Heart left ventricle (tissue), 16 donors: Measurements from ENCODE around the gene TRIM34. TPM values are rescaled to one million over a fixed set of nuclear protein-coding genes. Genes with fewer than 3 reads are reported as not detected.

Experiments used
- ATAC-seq, 4 donors: fragments of 200-7000 bp; cut with Tn5 transposase; one replicate each; pipeline ENCODE4 v1.9.1; 2020 to 2022; ENCODE audit warnings: moderate library complexity in 4 of 4, mild to moderate bottlenecking in 3 of 4, moderate number of reproducible peaks in 1 of 4
- DNase-seq, 5 donors: peaks; one replicate each; pipeline ENCODE4 v3.0.0-alpha.2; 2020
- H3K27ac ChIP-seq, 12 donors: fragments of 200-600 bp; sonication (generic) in 4 of 12; one replicate each; pipeline versions ENCODE4 v1.5.0 to v1.8.0; 2016 to 2022; ENCODE audit warnings: mild to moderate bottlenecking in 2 of 12
- H3K27me3 ChIP-seq, 9 donors: fragments of 200-600 bp; sonication (generic) in 2 of 9; one replicate each; pipeline versions ENCODE4 v1.5.1 to v1.8.0; 2016 to 2022; ENCODE audit warnings: mild to moderate bottlenecking in 3 of 9
- H3K36me3 ChIP-seq, 9 donors: fragments of 200-600 bp; sonication (generic) in 2 of 9; one replicate each; pipeline versions ENCODE4 v1.5.0 to v1.8.0; 2018 to 2022; ENCODE audit warnings: mild to moderate bottlenecking in 2 of 9
- H3K4me1 ChIP-seq, 12 donors: fragments of 200-600 bp; sonication (generic) in 4 of 12; one replicate each; pipeline versions ENCODE4 v1.5.0 to v1.8.0; 2016 to 2022; ENCODE audit warnings: mild to moderate bottlenecking in 3 of 12
- H3K4me3 ChIP-seq, 12 donors: fragments of 200-600 bp; sonication (generic) in 4 of 12; one replicate each; pipeline versions ENCODE4 v1.5.0 to v1.8.0; 2017 to 2022; ENCODE audit warnings: mild to moderate bottlenecking in 9 of 12, moderate library complexity in 4 of 12
- H3K9me3 ChIP-seq, 12 donors: fragments of 200-600 bp; sonication (generic) in 4 of 12; one replicate each; pipeline versions ENCODE4 v1.5.0 to v1.8.0; 2016 to 2022; ENCODE audit warnings: mild to moderate bottlenecking in 1 of 12
- CTCF ChIP-seq, 12 donors: fragments of 200-600 bp; sonication (generic) in 4 of 12; IDR thresholded peaks; one replicate each; pipeline versions ENCODE4 v1.5.0 to v1.8.0; 2018 to 2022; ENCODE audit warnings: antibody characterized with exemption in 12 of 12, mild to moderate bottlenecking in 5 of 12
- POLR2A ChIP-seq, 2 donors: fragments of 450-650 bp; IDR thresholded peaks; one replicate each; pipeline ENCODE4 v1.6.1; 2017; ENCODE audit warnings: antibody characterized with exemption in 2 of 2, mild to moderate bottlenecking in 2 of 2, moderate library complexity in 2 of 2
- WGBS, 4 donors: extraction: QIAGEN DNeasy Blood & Tissue Kit in 2 of 4; methylation state at CpG; one replicate each; pipeline versions ENCODE4 v1.1.5 to v1.1.7; 2013 to 2018; 5-methylcytosine and 5-hydroxymethylcytosine counted together
- intact Hi-C, 10 donors: fragments of 100-400 bp; cut with DNase I; formaldehyde crosslinking; loops; one replicate each; pipeline versions ENCODE4 v1.11.1 to v1.14.2; 2022
- polyA plus RNA-seq, 2 donors: library from polyadenylated mRNA; stranded (reverse); fragments of 200-250 nt; gene quantifications; one replicate each; pipeline ENCODE4 v1.2.3, GENCODE V29; 2013
- total RNA-seq, 9 donors: library from RNA; depleted of rRNA in 2 of 9; stranded (reverse); fragments of >200 nt in 2 of 9; fragmentation: NEBNext Ultra II Directional in 3 of 9; extraction: Animal tissue kit (Norgen Biotek cat#: 25700) in 3 of 9; gene quantifications; one replicate each; pipeline versions ENCODE4 v1.1.0 to v1.2.4, GENCODE V29; 2016 to 2023
- donor health status: ischemic (EF 13 %, LVEDD 7.1; RV severe dilation, severe dysfunction).
- donor health status: healthy with polysubstance abuse.
- donor health status: DM: no; HTN: yes; CAD: no.
- donor health status: DM: no; HTN: no; CAD: no.
- donor health status: ischemic (EF 25% LVEDD 6.9; RV normal size, moderate dysfunction).
- donor health status: ischemic (EF 25% LVEDD 5.7; RV mildly dilated, moderate dysfunction).
- donor health status: healthy.
- donor health status: DM: yes; HTN: yes; CAD: no.
- donor health status: ischemic (EF 35%, LVEDD 5.7; RV mildly dilated, moderate dysfunction).
- donor health status: nonischemic (EF 11% LVEDD 7.7; RV severe dilation, severe dysfunction).
- donor health status: DM: yes; HTN: yes; CAD: no.
- donor health status: PGD.
- donor health status: ischemic (EF 29% LVEDD 5.4; RV normal size, mild dysfunction).
- donor health status: nonischemic (EF 23%, LVEDD 6.1; RV moderate dilation, normal function).

Gene TRIM34
- total and polyA plus RNA-seq, 11 donors = 0.72 to 9.1 (median 1.6) TPM

GRCh38 chr11:5665051-5665570 is 40.3 kb downstream of the TRIM34 start:
- Histone ChIP-seq H3K36me3 (peaks cover 0 to 78% (median 58%) of the 10 kb centered on the region in 9 donors), H3K27ac (no peak overlapping the region), H3K9me3 (no peaks in the 10 kb centered on the region), H3K27me3 (no peaks in the 10 kb centered on the region), H3K4me1 (no peaks in the 10 kb centered on the region), H3K4me3 (no peak overlapping the region)
- TF ChIP-seq POLR2A (IDR thresholded peaks at IDR 0.05) (no peak), CTCF (IDR thresholded peaks at IDR 0.05) (no peak)
- intact Hi-C loops = no loop called here
- no peak for DNase-seq
- WGBS, 4 donors = 79 to 82% (median 80%) methylated on average over 4 of the region's 4 CpGs
- no peak for ATAC-seq

- Histone ChIP-seq H3K36me3 (peaks cover 0 to 84% (median 63%) of the 10 kb centered on the region in 9 donors), H3K27me3 (no peaks in the 10 kb centered on the region), H3K4me3 (no peak overlapping the region), H3K9me3 (no peaks in the 10 kb centered on the region), H3K27ac (no peak overlapping the region), H3K4me1 (no peaks in the 10 kb centered on the region)
- TF ChIP-seq POLR2A (IDR thresholded peaks at IDR 0.05) = no peak
- TF ChIP-seq CTCF (IDR thresholded peaks at IDR 0.05) = no peak
- intact Hi-C loops = no loop called here
- 70 to 79% (median 75%) methylated on average over 5 of the region's 5 CpGs for WGBS, 4 donors
- ATAC-seq (no peak), DNase-seq (no peak)
Measured at GRCh38 chr11:5665746-5666401, 41.1 kb downstream of the TRIM34 start.

DNA sequence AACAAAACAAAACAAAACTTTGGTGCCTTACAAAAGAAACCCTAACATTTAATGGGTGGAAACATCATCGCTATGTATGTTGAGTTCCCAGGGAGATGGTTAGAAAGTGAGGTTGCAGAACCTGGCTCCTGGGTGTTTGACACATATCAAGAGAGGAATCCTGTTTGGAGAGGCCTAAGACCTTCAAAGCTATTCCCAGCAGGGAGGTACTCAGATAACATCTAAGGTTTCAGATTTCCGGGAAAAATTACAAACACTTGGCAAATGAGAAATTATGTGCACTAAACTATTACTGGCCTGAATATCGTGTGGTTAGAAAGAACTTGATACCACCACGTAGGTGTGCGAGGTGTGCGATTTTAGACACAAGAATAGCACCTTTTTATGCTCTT is 41.6 kb downstream of the TRIM34 start:
- no peaks in the 10 kb centered on the region for H3K27me3 ChIP-seq
- TF ChIP-seq CTCF (IDR thresholded peaks at IDR 0.05) = no peak
- no peak for TF ChIP-seq POLR2A (IDR thresholded peaks at IDR 0.05)
- H3K36me3 ChIP-seq = peaks cover 0 to 90% (median 67%) of the 10 kb centered on the region in 9 donors
- no peak overlapping the region for H3K27ac ChIP-seq
- ATAC-seq = no peak
- 77 to 85% (median 83%) methylated on average over 6 of the region's 6 CpGs for WGBS, 4 donors
- no peak for DNase-seq
- no peaks in the 10 kb centered on the region for H3K9me3 ChIP-seq
- intact Hi-C loops = no loop called here
- H3K4me1 ChIP-seq = no peaks in the 10 kb centered on the region
- no peak overlapping the region for H3K4me3 ChIP-seq

DNA sequence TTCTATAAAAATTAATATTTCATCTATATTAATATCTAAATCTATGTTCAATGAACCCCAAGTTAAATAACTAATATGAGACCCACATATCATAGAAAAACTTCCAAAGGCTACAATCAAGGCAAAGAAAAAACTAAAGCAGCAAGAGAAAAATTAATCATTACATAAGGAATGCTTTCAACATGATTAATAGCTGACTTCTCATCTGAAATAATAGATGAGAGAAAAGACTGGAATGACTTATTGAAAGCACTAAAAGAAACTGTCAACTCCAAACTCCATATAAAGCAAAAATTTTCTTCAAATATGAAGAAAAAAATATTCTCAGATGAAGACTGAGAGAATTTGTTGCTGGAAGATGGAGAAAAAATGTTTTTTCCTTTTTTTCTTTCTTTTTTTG is 47.0 kb downstream of the TRIM34 start:
- H3K36me3 ChIP-seq = peaks cover 0 to 76% (median 50%) of the 10 kb centered on the region in 9 donors

More for the DNA sequence above, 47.0 kb downstream of the TRIM34 start:
- intact Hi-C loops = no loop called here
- Histone ChIP-seq H3K9me3 (no peaks in the 10 kb centered on the region), H3K4me3 (no peak overlapping the region), H3K4me1 (no peaks in the 10 kb centered on the region), H3K27me3 (no peaks in the 10 kb centered on the region), H3K27ac (no peak overlapping the region)
- TF ChIP-seq POLR2A (IDR thresholded peaks at IDR 0.05) = no peak
- no peak for TF ChIP-seq CTCF (IDR thresholded peaks at IDR 0.05)
- ATAC-seq = no peak
- DNase-seq = no peak
